22Rv1 (cell line): ENCODE results near the gene EMC9.

Source experiments
- CTCF ChIP-seq: fragments of 450-650 bp; IDR thresholded peaks from 2 replicates; pipeline ENCODE4 v1.5.1; 2017; ENCODE audit warnings: mild to moderate bottlenecking
- ZFX ChIP-seq: fragments of 450-650 bp; IDR thresholded peaks from 2 replicates; pipeline ENCODE4 v1.6.1; 2017; ENCODE audit warnings: antibody characterized with exemption, borderline replicate concordance

- TF ChIP-seq CTCF (no peak), ZFX (no peak)
Observed at GRCh38 chr14:24115422-24116127, 25.8 kb downstream of the EMC9 start.
